Activated CD4-positive, alpha-beta memory T cell treated with anti-CD3 and anti-CD28 coated beads, Interleukin-2, amount 10 ng/mL, durations not matched to agents 7 days and 5 days (primary cell): ENCODE measurements around the gene JUND. TPM values are rescaled to one million over a fixed set of nuclear protein-coding genes. Genes with fewer than 3 reads are reported as not detected.
A peak's percentile ranks its signal among the peaks of the same experiment; 100 is the strongest.

Source experiments
- CTCF ChIA-PET: fragments of 350-600 bp; sonication (Branson Sonifier 250); formaldehyde crosslinking; loops from one replicate; lab custom pipeline; 2021; ENCODE audit warnings: antibody characterized with exemption, inconsistent platforms; lab: Charles Lee
- POLR2A ChIA-PET: fragments of 350-600 bp; sonication (Branson Sonifier 250); formaldehyde crosslinking; loops from one replicate; lab custom pipeline; 2021; ENCODE audit warnings: antibody characterized with exemption; lab: Charles Lee
- DNase-seq: peaks from one replicate; pipeline ENCODE4 v3.0.0-alpha.2; 2020
- H3K27ac Mint-ChIP-seq: one replicate; pipeline ENCODE4 v1.8.0; 2021; ENCODE audit warnings: mild to moderate bottlenecking, mixed read lengths
- H3K27me3 Mint-ChIP-seq: one replicate; pipeline ENCODE4 v1.8.0; 2021; ENCODE audit warnings: mixed read lengths
- H3K36me3 Mint-ChIP-seq: one replicate; pipeline ENCODE4 v1.8.0; 2021; ENCODE audit warnings: low read depth, mixed read lengths
- H3K4me1 Mint-ChIP-seq: one replicate; pipeline ENCODE4 v1.8.0; 2021; ENCODE audit warnings: mixed read lengths
- H3K4me3 Mint-ChIP-seq: one replicate; pipeline ENCODE4 v1.8.0; 2021; ENCODE audit warnings: mild to moderate bottlenecking, mixed read lengths
- H3K9me3 Mint-ChIP-seq: one replicate; pipeline ENCODE4 v1.8.0; 2021; ENCODE audit warnings: mixed read lengths
- total RNA-seq, 2 experiments: library from RNA; stranded (reverse); gene quantifications; one replicate each; pipeline ENCODE4 v1.2.3, GENCODE V29; 2021

JUND gene
- total RNA-seq, 2 experiments from 2014 or later, result 390 to 402 TPM

DNA sequence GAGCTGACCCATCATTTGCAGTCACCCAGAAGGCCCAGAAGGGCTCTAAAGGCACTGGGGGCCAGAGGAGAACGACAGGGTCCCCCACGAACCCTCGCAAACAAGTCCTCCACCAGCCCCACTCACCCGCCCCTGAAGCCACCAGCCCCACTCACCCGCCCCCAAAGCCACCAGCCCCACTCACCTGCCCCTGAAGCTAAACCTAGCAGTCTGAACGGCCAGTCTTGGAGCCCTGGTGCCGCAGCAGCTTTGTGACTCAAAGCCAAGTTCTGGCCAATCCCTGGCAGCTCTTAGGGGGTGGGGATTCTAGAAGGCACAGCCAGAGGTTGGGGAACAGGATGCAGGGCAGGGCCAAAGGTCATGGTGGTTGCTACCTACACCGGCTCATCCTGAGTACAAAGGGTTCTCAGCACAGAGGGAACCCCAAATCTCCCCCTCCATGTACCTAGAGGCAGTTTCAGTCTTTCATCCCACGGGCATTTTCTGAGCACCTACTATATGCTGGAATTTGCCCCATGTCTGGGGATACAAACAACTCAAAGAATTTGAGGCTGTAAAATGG lies 7.1 kb downstream of the JUND start, which contains the start of gene IQCN:
Gene IQCN (minus strand): TSS at position 234 of the 562 bp plus-strand sequence. CDS start 4,974 bp downstream, outside the sequence.
- H3K4me3 Mint-ChIP-seq, result no peak within 1 kb of the TSS
- DNase-seq, result peak; percentile 45
- POLR2A ChIA-PET, result interaction anchor here (0.6 to 15.1 kb wide), 4 partner anchors 18 to 155 kb away, joined by 3 to 1184 read pairs (median 4); partner anchors contain the start of gene LSM4
- H3K36me3 Mint-ChIP-seq, result peaks cover 40% of the 10 kb centered on the region
- peaks cover 36% of the 10 kb centered on the region for H3K4me1 Mint-ChIP-seq
- H3K9me3 Mint-ChIP-seq, result no peaks in the 10 kb centered on the region
- CTCF ChIA-PET, result interaction anchor here (0.8 to 5.6 kb wide), 3 partner anchors 30 to 54 kb away, joined by 3 to 43 read pairs (median 4); no protein-coding TSS in a partner anchor
- H3K27ac Mint-ChIP-seq, result no peak within 1 kb of the TSS
- no peaks in the 10 kb centered on the region for H3K27me3 Mint-ChIP-seq

- Mint-ChIP-seq H3K27me3 (no peaks in the 10 kb centered on the region), H3K36me3 (peaks cover 34% of the 10 kb centered on the region), H3K9me3 (no peaks in the 10 kb centered on the region), H3K4me3 (no peak overlapping the region), H3K27ac (no peak overlapping the region), H3K4me1 (peaks cover 31% of the 10 kb centered on the region)
- no peak for DNase-seq
- ChIA-PET CTCF (interaction anchor here (0.8 to 5.6 kb wide), 4 partner anchors 30 to 54 kb away, joined by 3 to 43 read pairs (median 4); no protein-coding TSS in a partner anchor), POLR2A (interaction anchor here (0.6 to 15.1 kb wide), 4 partner anchors 19 to 155 kb away, joined by 3 to 1184 read pairs (median 4); partner anchors contain the start of gene LSM4)
These were observed 7.7 kb downstream of the JUND start for GRCh38 chr19:18273561-18274218.

- POLR2A ChIA-PET, result interaction anchor here (0.9 to 1.2 kb wide), 3 partner anchors 9 to 12 kb away, joined by 3 to 6 read pairs (median 4); partner anchors contain the start of gene JUND
- H3K4me3 Mint-ChIP-seq, result no peak overlapping the region
- peaks cover 17% of the 10 kb centered on the region for H3K4me1 Mint-ChIP-seq
- H3K27ac Mint-ChIP-seq, result no peak overlapping the region
- H3K27me3 Mint-ChIP-seq, result no peaks in the 10 kb centered on the region
- CTCF ChIA-PET, result interaction anchor here (0.9 to 5.6 kb wide), 7 partner anchors 8 to 90 kb away, joined by 3 to 43 read pairs (median 4); partner anchors contain the start of gene LSM4
- peaks cover 20% of the 10 kb centered on the region for H3K36me3 Mint-ChIP-seq
- H3K9me3 Mint-ChIP-seq, result no peaks in the 10 kb centered on the region
- DNase-seq, result no peak
These were observed 10.0 kb downstream of the JUND start for GRCh38 chr19:18271433-18271841.

- CTCF ChIA-PET, result interaction anchor here (1.0 to 5.6 kb wide), 4 partner anchors 9 to 58 kb away, joined by 3 to 43 read pairs (median 14); a partner anchor contains a TSS
- POLR2A ChIA-PET, result interaction anchor here (1.3 kb wide), 1 partner anchor 9 kb away, joined by 3 read pairs; no protein-coding TSS in a partner anchor
These were observed 11.1 kb downstream of the JUND start for GRCh38 chr19:18270326-18270725.

DNA sequence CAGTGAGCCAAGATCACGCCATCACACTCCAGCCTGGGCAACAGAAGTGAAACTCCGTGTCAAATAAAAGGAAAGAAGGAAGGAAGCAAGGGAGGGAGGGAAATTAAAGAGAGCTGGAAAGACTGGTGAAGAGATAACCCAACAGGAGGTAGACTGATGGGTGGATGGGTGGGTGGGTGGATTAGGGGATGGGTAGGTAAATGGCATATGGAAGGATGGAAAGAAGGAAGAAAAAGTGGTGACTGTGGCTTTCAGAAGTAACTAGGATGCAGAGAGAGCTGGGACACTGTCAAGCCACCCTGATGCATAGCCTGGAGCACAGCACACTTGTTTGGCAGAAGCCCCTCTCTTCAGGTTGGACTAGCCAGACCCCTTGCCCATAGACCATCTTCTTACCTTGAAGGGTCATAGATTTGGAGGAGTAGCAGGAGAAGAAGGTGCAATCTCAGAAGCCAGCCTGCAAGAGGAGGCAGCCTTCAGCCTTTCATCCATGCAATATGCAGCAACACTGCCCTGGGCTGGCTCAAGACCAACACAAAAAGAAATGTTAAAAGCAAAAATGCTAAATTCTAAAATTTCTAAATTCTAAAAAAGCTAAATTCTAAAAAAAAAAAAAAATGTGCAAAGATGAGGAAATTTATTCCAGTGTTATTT lies 12.2 kb downstream of the JUND start:
- CTCF ChIA-PET, result interaction anchor here (0.9 to 5.6 kb wide), 4 partner anchors 10 to 65 kb away, joined by 3 to 43 read pairs (median 14); no protein-coding TSS in a partner anchor
- Mint-ChIP-seq H3K27me3 (no peaks in the 10 kb centered on the region), H3K36me3 (peaks cover 7% of the 10 kb centered on the region), H3K9me3 (no peaks in the 10 kb centered on the region), H3K4me3 (no peak overlapping the region), H3K4me1 (peaks cover 5% of the 10 kb centered on the region), H3K27ac (no peak overlapping the region)
- POLR2A ChIA-PET, result interaction anchor here (1.3 to 1.4 kb wide), 2 partner anchors 10 to 12 kb away, joined by 3 to 4 read pairs; partner anchors contain the start of gene JUND
- DNase-seq, result no peak

More at GRCh38 chr19:18270326-18270725, 11.1 kb downstream of the JUND start:
- DNase-seq, result no peak
- Mint-ChIP-seq H3K9me3 (no peaks in the 10 kb centered on the region), H3K4me1 (peaks cover 17% of the 10 kb centered on the region), H3K4me3 (no peak overlapping the region), H3K27ac (no peak overlapping the region), H3K36me3 (peaks cover 17% of the 10 kb centered on the region), H3K27me3 (no peaks in the 10 kb centered on the region)

DNA sequence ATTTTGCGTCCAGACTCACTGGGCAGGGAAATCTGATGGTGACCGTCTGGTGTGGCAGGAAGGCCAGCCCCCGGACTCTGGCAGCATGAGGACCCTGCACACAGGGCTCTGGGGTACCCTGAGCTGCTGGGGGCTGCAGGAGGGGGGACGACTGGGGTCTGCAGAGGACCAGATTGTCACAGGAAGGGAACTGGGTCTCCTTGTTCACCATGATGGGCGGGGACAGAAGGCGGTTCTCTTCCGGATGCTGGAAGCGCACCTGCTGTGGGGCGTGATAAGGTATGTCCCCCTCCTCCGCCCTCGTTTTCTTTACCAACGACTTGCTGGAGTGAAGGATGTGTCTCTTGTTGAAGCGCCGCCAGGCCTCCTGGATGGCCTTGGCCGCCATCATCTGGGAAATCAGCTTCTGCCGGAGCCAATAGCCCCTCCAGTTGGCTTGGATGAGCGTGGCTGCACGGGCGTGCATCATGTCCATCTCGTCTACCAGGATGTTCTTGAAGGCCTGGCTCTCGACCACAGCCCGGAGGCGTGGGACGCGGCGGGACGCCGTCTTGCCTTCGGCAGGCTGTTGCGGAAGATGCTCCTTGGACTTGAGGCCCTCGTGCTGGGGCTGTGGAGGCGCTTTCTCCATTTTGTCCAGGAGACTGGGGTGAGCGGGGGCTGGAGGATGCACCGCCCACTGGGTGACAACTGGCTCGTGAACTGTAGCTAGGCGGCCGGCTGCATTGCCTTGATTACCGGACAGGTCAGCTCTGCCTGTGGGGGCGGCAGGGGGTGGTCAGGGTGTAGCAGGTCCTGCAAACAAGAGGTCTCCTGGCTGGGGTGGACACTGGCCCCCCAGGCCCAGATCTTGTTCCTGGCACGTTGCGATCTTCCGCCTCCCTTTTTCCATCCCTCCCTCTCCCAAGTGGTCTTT lies 14.4 kb downstream of the JUND start:
- Mint-ChIP-seq H3K27me3 (no peaks in the 10 kb centered on the region), H3K4me3 (no peak overlapping the region), H3K36me3 (peaks cover 4% of the 10 kb centered on the region), H3K27ac (no peak overlapping the region), H3K4me1 (peaks cover 5% of the 10 kb centered on the region), H3K9me3 (no peaks in the 10 kb centered on the region)
- DNase-seq, result no peak
- POLR2A ChIA-PET, result no interaction called here
- CTCF ChIA-PET, result interaction anchor here (4.1 kb wide), 1 partner anchor 12 kb away, joined by 24 read pairs; no protein-coding TSS in a partner anchor

DNA sequence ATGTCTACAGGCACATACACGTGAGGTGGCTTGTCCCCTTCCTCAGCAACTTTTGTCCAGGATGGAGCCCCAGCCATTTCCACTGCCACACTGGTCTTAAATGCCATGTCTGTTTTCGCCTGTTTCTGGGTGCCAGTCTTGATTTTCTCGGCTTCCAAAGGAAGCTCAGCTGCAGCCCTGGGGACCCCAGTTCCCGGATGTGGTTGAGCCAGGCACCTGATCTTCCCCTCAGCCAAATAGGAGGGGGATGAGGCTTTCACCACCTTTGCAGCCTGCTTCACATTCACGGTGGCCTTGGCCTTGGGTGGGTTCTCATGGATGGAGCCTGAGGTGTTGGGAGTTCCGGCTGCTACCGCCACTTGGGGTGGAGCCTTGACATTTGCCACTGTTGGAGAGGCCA lies 15.8 kb downstream of the JUND start:
- no peak overlapping the region for H3K27ac Mint-ChIP-seq
- peaks cover 4% of the 10 kb centered on the region for H3K36me3 Mint-ChIP-seq
- H3K4me3 Mint-ChIP-seq, result no peak overlapping the region
- H3K27me3 Mint-ChIP-seq, result no peaks in the 10 kb centered on the region
- POLR2A ChIA-PET, result no interaction called here
- CTCF ChIA-PET, result no interaction called here
- peaks cover 5% of the 10 kb centered on the region for H3K4me1 Mint-ChIP-seq
- DNase-seq, result no peak
- H3K9me3 Mint-ChIP-seq, result no peaks in the 10 kb centered on the region

DNA sequence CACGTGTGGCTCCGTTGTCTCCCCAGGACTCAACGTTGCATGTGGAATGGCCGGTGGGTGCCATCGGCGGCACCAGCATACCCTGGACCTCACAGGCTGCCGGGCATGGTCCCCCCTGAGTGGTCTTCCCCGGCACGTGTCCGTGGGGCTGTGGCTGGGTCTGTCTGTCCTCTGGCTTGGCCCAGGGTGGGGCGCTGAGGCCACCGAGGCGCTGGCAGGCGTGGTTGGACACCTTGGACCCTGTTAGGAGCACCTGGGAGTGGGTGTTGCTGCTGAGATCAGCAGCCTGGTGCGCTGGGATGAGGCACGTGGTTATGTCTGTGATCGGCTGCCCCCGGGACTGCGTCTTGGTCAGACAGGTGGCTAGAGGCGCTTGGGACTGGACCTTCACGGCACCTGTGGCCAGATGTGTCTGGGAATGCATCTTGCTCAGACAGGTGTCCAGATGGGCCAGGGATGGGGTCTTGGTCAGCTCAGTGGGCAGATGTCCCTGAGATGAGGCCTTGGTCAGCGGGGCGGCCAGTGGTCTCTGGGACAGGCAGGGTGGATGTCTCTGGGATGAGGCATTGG lies 16.4 kb downstream of the JUND start:
- H3K27ac Mint-ChIP-seq, result no peak overlapping the region
- no peaks in the 10 kb centered on the region for H3K9me3 Mint-ChIP-seq
- H3K4me3 Mint-ChIP-seq, result no peak overlapping the region
- peaks cover 4% of the 10 kb centered on the region for H3K36me3 Mint-ChIP-seq
- ChIA-PET CTCF (no interaction called here), POLR2A (no interaction called here)
- no peak for DNase-seq
- no peaks in the 10 kb centered on the region for H3K27me3 Mint-ChIP-seq
- H3K4me1 Mint-ChIP-seq, result peaks cover 5% of the 10 kb centered on the region

DNA sequence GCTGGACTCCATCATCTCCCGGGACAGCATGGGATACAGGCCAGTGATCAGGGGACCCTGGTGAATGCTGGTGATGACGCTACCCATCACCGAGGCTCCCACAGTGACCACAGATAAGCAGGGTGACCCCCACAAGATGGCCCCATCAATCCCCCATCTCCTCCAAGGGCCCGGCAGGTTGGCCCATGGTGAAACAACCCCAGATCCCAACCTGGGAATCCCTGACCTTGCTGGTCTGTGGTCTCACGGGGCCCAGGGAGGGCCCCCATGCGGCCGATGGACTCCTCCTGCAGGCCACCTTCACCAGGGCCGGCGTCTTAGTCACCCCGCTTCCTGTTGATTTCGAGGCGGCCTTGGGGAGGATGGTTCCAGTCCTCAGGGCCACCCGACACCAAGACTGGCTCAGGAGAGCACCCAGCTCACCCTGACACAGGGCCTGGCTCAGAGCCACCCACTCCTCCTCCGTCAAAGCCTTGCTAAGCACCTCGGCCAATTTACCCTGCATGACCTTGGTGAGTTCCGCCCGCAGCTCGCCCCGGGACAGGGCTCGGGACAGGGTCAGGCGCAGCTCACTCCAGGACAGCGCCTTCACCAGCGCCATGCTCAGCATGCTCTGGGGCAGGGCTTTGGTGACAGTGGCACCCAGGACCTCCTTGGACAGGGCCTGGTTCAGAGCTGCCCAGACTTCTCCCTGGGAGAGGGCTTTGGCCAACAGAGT lies 17.1 kb downstream of the JUND start:
- H3K4me3 Mint-ChIP-seq, result no peak overlapping the region
- H3K36me3 Mint-ChIP-seq, result peaks cover 4% of the 10 kb centered on the region
- DNase-seq, result no peak
- H3K27ac Mint-ChIP-seq, result no peak overlapping the region
- POLR2A ChIA-PET, result no interaction called here
- CTCF ChIA-PET, result no interaction called here
- no peaks in the 10 kb centered on the region for H3K27me3 Mint-ChIP-seq
- H3K9me3 Mint-ChIP-seq, result no peaks in the 10 kb centered on the region
- H3K4me1 Mint-ChIP-seq, result peaks cover 5% of the 10 kb centered on the region

GRCh38 chr19:18263324-18264136 lies 17.9 kb downstream of the JUND start:
- H3K36me3 Mint-ChIP-seq, result peaks cover 4% of the 10 kb centered on the region
- no peak overlapping the region for H3K27ac Mint-ChIP-seq
- ChIA-PET CTCF (interaction anchor here (0.7 to 1.8 kb wide), 5 partner anchors 12 to 65 kb away, joined by 3 to 6 read pairs (median 3); partner anchors contain the start of genes JUND and RAB3A), POLR2A (no interaction called here)
- no peaks in the 10 kb centered on the region for H3K27me3 Mint-ChIP-seq
- H3K4me1 Mint-ChIP-seq, result peaks cover 5% of the 10 kb centered on the region
- no peaks in the 10 kb centered on the region for H3K9me3 Mint-ChIP-seq
- DNase-seq, result no peak
- no peak overlapping the region for H3K4me3 Mint-ChIP-seq
